GM18861 (cell line): Measurements from ENCODE around the gene VTCN1.
"Not testable (repeated sequence)": the region's sequence is repeated elsewhere in the genome, so short reads cannot be mapped to it uniquely, and the experiment has no call there.

Experiments used
- ATAC-seq: cut with Tn5 transposase; IDR thresholded peaks from one replicate; pipeline ENCODE4 v1.9.1; 2021; ENCODE audit not compliant: unreplicated experiment

The VTCN1 gene, protein sequence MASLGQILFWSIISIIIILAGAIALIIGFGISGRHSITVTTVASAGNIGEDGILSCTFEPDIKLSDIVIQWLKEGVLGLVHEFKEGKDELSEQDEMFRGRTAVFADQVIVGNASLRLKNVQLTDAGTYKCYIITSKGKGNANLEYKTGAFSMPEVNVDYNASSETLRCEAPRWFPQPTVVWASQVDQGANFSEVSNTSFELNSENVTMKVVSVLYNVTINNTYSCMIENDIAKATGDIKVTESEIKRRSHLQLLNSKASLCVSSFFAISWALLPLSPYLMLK

GRCh38 chr1:117210831-117211261 is at the start of gene VTCN1:
VTCN1 (minus strand) TSS chr1:117210927; CDS start chr1:117210855, 72 bp downstream.
- ATAC-seq = no peak

DNA sequence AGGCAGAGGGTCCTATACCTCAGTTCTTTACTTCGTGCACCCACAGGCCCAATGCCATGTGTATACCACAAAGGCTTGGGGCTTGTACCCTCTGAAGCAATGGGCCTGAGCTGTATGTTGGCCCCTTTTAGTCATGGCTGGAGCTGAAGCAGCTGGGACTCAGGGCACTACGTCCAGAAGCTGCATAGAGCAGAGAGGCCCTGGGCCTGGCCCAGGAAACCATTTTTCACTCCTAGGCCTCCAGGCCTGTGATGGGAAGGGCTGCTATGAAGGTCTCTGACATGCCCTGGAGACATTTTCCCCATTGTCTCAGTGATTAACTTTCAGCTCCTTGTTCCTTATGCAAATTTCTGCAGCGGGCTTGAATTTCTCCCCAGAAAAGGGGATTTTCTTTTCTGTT is 48.1 kb upstream of the VTCN1 start:
- no peak for ATAC-seq

DNA sequence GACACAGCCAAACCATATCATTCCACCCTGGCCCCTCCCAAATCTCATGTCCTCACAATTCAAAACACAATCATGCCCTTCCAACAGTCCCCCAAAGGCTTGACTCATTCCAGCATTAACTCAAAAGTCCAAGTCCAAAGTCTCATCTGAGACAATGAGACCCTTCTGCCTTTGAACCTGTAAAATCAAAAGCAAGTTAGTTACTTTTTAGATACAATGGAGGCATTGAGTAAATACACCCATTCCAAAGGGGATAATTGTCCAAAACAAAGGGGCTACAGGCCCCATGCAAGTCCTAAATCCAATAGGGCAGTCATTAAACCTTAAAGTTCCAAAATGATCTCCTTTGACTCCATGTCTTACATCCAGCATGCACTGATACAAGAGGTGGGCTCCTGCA is 47.3 kb upstream of the VTCN1 start:
- ATAC-seq = not testable (repeated sequence)

DNA sequence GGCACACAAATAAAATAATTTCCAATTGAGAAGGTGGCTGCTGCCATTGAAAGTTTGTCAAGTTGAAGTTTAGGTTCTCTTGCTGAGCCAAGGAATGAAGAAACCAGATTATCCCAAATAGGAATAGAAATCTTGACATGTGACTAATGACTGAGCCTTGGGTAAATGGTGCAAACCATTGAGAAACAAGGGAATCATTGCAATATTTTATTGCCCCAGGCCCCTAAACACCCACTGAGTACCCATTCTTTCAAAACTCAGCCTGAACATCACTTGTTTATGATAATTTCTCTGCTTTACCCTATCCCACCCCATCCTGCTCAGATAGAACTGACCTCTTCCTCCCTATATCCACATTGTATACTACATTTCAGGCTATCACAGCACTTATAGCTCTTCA is 46.6 kb upstream of the VTCN1 start:
- no peak for ATAC-seq

DNA sequence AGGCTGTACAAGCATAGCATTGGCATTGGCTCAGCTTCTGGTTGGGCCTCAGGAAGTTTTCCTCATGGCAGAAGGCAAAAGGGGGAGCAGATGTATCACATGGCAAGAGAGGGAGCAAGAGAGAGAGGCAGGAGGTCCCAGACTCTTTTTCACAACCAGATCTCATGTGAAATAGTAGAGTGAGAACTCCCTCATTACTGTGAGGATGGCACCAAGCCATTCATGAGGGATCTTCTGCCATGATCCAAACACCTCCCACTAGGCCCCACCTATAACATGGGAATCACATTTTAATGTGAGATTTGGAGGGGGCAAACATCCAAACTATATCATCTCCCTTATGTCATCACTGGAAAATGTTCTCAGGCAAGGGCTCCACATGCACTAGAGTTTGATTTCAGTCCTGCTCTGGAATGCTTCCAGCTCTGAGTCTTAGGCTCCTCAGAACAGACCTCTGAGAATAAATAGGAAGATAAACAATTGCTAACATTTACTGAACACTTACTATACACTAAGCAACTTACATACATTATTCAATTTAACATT is 39.4 kb upstream of the VTCN1 start:
- ATAC-seq = no peak

DNA sequence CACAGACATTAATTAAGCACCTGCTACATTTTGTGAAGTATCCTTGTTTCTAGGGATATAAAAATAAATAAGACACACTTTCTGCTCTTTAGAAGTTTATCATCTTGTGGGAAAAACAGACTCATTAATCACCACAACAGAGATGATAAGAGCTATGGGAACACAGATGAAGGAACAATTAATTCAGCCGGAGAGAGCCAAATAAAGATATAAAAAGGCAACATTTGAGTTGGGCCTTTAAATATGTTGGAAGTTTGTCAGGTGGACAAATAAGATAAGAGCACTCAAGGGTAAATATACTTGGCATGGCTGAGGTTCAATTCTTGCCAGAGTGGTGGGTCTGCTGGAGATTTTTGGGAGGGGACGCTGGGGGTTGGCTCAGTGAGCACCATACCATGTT is 34.2 kb upstream of the VTCN1 start:
- ATAC-seq = no peak

GRCh38 chr1:117244306-117244705 is 33.6 kb upstream of the VTCN1 start:
- no peak for ATAC-seq

DNA sequence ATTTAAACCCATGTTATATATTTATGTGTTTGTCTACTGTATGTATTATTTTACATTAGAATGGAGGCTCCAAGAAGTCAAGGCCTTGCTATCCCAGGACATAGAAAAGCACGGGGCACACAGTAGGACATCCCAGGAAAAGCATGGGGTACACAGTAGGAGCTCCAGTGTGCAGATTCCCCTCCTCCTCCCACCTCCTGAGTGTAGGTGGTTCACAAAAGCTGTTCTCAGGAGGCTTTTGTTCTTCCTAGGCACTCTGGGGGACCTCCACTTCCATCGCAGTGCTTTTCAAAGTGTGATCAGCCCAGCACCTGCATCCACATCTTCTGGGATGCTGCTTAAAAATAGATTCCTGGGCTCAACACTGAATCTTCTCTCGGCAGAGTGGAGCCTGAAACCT is 30.8 kb upstream of the VTCN1 start:
- ATAC-seq = no peak

DNA sequence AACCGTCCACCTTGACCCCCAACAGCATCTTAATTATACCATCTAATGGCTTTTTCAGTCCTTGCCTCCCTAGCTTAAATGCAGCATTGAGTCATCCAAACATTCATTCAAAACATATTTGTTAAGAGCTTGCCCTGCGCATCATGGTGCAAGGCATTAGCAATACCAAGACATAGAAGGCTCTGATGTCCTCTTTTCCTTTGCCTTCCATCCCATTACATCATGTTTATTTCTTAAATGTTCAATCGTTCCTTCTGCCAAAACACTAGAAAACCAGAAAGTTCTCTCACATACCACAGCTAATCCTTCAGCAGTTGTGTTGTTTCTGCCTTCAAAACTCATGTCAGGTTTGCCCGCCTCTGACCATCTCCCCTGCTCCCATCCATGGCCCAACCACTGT is 29.8 kb upstream of the VTCN1 start:
- no peak for ATAC-seq

DNA sequence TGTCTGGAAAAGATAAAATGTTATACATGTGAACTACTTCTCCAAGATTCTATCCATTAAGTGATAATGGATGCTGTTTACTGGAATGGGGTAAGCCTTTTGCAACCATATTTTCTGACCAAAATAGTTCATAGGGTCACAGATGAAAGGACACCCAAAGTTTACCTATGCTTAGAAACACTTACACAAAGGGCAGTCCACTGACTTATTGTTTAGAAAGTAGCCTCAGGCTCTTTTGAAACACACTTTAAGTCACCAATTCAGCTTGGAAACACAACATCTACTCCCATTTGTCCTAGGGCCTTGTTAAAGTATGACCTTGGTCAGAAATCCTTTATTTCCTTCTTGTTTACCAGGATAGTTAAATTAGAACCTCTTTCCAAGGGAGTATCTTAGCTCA is 28.7 kb upstream of the VTCN1 start:
- no peak for ATAC-seq

DNA sequence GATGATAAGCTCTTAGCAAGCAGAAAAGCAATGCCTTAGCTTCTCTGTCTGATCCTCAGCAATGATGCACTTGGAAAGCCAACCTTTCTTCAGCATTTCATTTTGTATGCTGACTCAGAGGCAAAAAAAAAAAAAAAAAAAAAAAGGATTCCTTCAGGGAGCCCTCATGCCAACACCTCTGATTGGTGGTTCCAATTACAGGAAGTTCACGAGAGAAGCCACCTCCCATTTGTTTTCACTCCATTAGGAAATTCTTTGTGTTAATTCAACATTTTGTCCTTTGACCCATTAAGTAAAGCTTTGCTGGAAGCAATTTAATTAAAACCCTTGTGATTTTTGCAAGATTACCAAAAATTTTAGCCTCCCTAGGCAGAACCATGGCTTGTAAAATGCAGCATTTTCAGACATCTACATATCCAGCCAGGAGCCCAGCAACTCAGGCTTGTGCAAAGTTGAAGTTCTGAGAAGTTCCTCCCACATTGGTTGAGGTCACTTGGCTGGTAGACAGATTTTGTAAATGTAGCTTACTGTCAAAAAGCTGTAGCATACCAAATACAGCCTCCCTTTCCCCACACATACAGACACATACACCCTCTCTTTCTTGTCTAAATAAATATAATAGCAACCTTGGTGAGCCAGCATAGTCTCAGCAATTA is 27.1 kb upstream of the VTCN1 start:
- ATAC-seq = no peak

DNA sequence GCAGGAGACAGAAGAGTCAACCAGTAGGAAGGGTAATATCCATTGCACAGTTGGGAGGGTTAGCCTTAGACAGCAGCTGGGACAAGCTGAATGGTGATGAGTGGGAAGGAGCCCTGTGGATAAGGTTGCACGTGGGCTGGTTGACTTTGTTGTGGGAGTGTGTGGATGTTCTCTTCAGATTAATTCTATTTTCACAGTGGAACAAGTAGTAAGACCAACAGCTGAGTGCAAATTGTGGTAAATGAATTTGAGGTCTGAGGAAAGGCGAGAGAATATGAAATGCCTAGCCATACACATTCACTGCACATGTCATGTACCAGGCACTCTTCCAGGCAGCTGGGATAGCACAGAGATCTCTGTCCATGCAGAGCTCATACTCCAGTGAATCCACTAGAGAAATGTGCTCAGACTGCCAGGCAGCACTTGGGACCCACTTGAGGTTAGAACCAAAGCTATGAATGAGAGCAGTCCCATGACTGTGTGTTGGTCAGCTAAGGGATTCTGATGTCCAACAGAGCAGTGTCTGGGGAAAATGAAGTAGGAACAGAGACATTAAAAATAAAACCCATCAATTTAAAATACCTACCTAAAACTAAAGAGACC is 25.2 kb upstream of the VTCN1 start:
- ATAC-seq = no peak

- no peak for ATAC-seq
Observed at GRCh38 chr1:117232531-117232930, 21.8 kb upstream of the VTCN1 start.

DNA sequence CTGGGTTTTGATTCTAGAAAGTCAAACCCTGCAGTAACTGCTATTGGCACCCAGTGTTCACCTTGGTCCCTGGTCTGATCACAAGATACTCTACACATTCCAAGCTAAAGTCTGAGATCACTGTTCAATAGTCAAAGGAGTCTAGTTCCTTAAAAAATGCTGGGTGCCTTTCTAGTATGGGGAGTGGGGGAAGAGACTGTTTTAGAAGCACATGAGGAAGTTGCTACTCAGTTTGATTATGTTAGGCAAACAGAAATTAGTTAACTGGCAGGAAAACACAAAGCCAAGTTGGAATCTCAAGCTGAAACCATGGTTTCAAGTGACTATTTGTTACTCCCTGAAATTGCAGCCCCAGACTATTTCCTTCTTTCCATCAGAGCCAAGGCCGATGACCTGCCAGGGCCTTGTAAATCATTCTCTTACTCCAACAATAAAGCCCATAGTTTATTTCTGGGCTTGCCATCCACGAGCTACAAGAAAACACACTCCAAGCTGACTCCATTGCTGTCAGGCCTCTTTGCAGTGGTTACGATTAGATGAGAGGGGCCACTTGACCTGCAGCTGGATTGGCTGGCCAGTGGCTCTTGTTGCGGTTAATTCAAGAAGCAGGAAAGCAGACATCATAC is 21.1 kb upstream of the VTCN1 start:
- ATAC-seq = no peak

GRCh38 chr1:117231312-117231711 is 20.6 kb upstream of the VTCN1 start:
- ATAC-seq = no peak

- ATAC-seq = no peak
Observed at GRCh38 chr1:117229217-117229616, 18.5 kb upstream of the VTCN1 start.

DNA sequence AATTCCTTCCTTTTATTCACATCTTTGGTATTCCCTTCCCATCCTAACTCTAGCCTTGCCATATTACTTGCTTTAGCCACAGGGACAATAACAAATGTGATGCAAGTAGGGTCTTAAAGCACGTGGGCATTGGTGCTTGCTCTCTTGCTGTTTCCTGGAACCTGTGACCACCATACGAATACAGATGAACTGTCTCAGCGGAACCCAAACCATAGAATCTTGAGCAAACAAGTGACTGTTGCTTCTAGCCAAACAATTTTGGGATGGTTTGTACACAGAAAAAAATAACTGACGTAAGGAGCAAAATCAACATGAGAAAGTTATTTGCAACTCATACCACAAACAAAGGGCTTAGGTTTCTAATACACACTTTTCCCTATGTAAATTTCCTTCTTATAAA is 15.2 kb upstream of the VTCN1 start:
- ATAC-seq = no peak

DNA sequence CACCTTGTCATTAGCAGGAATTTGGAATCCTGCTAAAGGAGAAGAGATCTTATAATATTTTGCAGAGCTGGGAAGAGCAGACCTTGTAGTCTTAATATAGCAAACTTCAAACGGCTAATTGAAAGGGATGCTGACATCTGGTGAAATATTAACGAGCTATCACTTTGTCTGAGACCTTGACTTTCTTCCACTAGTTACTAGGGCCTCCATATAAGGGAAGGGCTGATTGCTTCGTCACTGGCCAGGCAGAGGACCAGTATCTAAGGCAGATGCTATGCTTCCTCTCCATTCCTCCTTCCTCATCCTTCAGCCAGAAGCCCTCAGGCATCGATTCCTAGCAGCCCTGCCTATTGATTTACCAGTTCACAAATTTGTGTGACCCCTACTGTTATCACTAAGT is 6.0 kb upstream of the VTCN1 start:
- ATAC-seq = no peak

- no peak for ATAC-seq
Observed at GRCh38 chr1:117215733-117216462, 5.2 kb upstream of the VTCN1 start.

DNA sequence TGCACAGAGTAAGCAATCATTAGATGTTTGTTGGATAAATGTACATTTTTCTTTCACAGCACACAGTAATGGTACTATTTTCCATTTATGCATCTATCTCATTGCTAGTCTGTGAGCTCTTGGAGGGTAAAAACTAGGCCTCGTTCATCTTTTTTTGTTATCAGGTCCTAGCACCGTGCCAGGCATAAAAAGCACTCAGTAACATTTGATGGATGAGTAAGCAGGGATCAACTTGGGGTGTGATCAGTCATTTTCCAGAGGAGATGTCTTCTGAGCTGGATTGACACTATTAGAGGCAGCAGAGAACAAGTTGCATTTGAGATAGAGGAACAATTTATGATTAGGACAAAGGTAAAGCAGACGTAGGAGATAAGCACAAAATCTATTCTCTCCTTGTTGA is 4.3 kb upstream of the VTCN1 start:
- no peak for ATAC-seq

DNA sequence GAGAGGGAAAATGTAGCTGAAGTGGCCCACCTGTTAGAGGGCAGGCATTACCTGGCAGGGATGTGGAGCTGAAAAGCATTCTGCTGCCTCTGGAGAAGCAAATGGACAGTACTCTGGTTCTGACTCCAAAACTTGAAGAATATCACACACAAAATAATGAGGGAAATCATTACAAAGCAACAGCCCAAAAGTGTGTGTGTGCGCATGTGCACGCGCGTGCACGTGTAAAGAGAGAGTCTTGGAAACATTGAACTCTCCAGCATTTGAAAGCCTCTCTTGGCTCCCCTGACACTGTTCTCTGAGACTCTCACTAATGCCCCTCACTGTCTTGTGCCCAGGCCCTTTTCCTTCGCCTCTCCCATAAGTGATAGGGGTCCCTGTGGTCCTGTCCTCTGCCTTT is 2.3 kb upstream of the VTCN1 start:
- ATAC-seq = no peak
